D721Med (cell line): ENCODE data around the gene LIMS1.
"Not testable (repeated sequence)": the region's sequence is repeated elsewhere in the genome, so short reads cannot be mapped to it uniquely, and the experiment has no call there.

Experiments
- DNase-seq: peaks from one replicate; pipeline ENCODE4 v3.0.0; 2011; ENCODE audit warnings: low spot score; ENCODE audit not compliant: insufficient read length
- FAIRE-seq: peaks from 2 replicates; lab custom pipeline; 2011; peaks lifted over from hg19 to GRCh38; lab: Jason Lieb, UNC
- CTCF ChIP-seq: IDR thresholded peaks from 2 replicates; pipeline ENCODE4 v1.5.1; 2012; ENCODE audit warnings: mild to moderate bottlenecking, control low read depth; ENCODE audit not compliant: insufficient read depth; ENCODE audit errors: missing control alignments

Gene LIMS1

GRCh38 chr2:108591163-108591562 is 56.9 kb downstream of the LIMS1 start:
- FAIRE-seq: no peak
- no peak for TF ChIP-seq CTCF
- DNase-seq: no peak

- FAIRE-seq (no peak), DNase-seq (no peak)
- TF ChIP-seq CTCF: no peak
Measured at GRCh38 chr2:108593547-108594098, 59.4 kb downstream of the LIMS1 start.

GRCh38 chr2:108594132-108594981 is 60.1 kb downstream of the LIMS1 start:
- TF ChIP-seq CTCF: no peak
- FAIRE-seq (no peak), DNase-seq (no peak)

- DNase-seq: no peak
- no peak for FAIRE-seq
- TF ChIP-seq CTCF: no peak
Measured at GRCh38 chr2:108594982-108595464, 60.8 kb downstream of the LIMS1 start.

GRCh38 chr2:108595771-108596170 is 61.5 kb downstream of the LIMS1 start:
- DNase-seq, FAIRE-seq: not testable (repeated sequence)

- DNase-seq, FAIRE-seq: not testable (repeated sequence)
Measured at GRCh38 chr2:108597105-108597744, 63.0 kb downstream of the LIMS1 start.

- not testable (repeated sequence) for DNase-seq, FAIRE-seq
Measured at GRCh38 chr2:108601199-108601598, 66.9 kb downstream of the LIMS1 start.

- no peak for TF ChIP-seq CTCF
- DNase-seq (no peak), FAIRE-seq (no peak)
Measured at GRCh38 chr2:108602422-108602821, 68.2 kb downstream of the LIMS1 start.
